ENCODE results near the gene FCHSD1. TPM values are rescaled to one million over a fixed set of nuclear protein-coding genes. Genes with fewer than 3 reads are reported as not detected.
"Not testable (repeated sequence)": the region's sequence is repeated elsewhere in the genome, so short reads cannot be mapped to it uniquely, and the experiment has no call there.

Gene FCHSD1
- total RNA-seq, 6 donors from 2014 or later, result 10.2 to 106 (median 32.7) TPM

GRCh38 chr5:141615991-141616720 lies 35.1 kb downstream of the FCHSD1 start:
- no peaks in the 10 kb centered on the region for H3K9me3 ChIP-seq
- peak overlapping the region in 2 of 4 donors; percentile 1 to 70 for H3K4me3 ChIP-seq
- WGBS, 2 donors, result 54 to 65% methylated on average over 9 of the region's 9 CpGs
- peaks cover 26 to 48% (median 40%) of the 10 kb centered on the region in 4 donors for H3K4me1 ChIP-seq
- peaks cover 0 to 17% (median 4%) of the 10 kb centered on the region in 4 donors for H3K36me3 ChIP-seq
- ATAC-seq (ENCODE audit: low FRiP score in 2 of 2), result no peak
- DNase-seq, result no peak
- no peak for TF ChIP-seq CTCF (IDR thresholded peaks at IDR 0.05)
- TF ChIP-seq EP300 (IDR thresholded peaks at IDR 0.05), result no peak
- TF ChIP-seq POLR2A (IDR thresholded peaks at IDR 0.05), result no peak
- no peaks in the 10 kb centered on the region for H3K27me3 ChIP-seq
- H3K27ac ChIP-seq, result peak overlapping the region in 3 of 4 donors; percentile 97 to 98 (median 97)

DNA sequence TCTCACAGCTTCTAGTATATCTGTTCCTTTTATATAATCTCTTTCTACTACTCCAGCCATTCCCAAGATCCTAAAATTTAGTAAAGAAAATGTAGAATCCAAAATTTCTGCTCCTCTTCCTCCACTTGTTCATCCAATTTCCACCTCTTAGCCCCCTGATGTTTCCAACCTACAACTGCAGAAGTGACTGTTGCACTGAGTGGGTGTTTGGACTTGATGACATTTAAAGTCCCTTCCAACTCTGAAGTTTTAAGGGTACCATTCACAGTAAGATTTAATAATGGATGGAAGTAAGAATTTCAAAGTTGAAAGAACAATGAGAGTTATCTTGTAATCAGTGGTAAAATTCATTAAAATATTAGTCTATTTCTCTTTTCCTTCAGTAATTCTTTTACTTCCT lies 37.9 kb downstream of the FCHSD1 start:
- no peaks in the 10 kb centered on the region for H3K27me3 ChIP-seq
- ATAC-seq (ENCODE audit: low FRiP score in 2 of 2), result no peak
- peaks cover 0 to 2% (median 0%) of the 10 kb centered on the region in 4 donors for H3K36me3 ChIP-seq
- H3K4me3 ChIP-seq, result no peak overlapping the region
- no peaks in the 10 kb centered on the region for H3K9me3 ChIP-seq
- no peak for DNase-seq
- TF ChIP-seq POLR2AphosphoS5 (IDR thresholded peaks at IDR 0.05) (no peak), EP300 (IDR thresholded peaks at IDR 0.05) (no peak), CTCF (IDR thresholded peaks at IDR 0.05) (no peak), POLR2A (IDR thresholded peaks at IDR 0.05) (no peak)
- peaks cover 34 to 67% (median 48%) of the 10 kb centered on the region in 4 donors for H3K4me1 ChIP-seq
- H3K27ac ChIP-seq, result no peak overlapping the region

- Histone ChIP-seq H3K4me3 (no peak overlapping the region), H3K4me1 (peaks cover 29 to 53% (median 38%) of the 10 kb centered on the region in 4 donors), H3K9me3 (no peaks in the 10 kb centered on the region), H3K27ac (no peak overlapping the region), H3K27me3 (no peaks in the 10 kb centered on the region), H3K36me3 (peaks cover 0 to 2% (median 0%) of the 10 kb centered on the region in 4 donors)
- TF ChIP-seq POLR2A (IDR thresholded peaks at IDR 0.05) (no peak), CTCF (IDR thresholded peaks at IDR 0.05) (no peak), POLR2AphosphoS5 (IDR thresholded peaks at IDR 0.05) (no peak), EP300 (IDR thresholded peaks at IDR 0.05) (no peak)
- ATAC-seq (ENCODE audit: low FRiP score in 2 of 2) (no peak), DNase-seq (no peak)
- WGBS, 2 donors, result 65 to 68% methylated on average over 3 of the region's 3 CpGs
Measured at GRCh38 chr5:141611289-141611688, 39.9 kb downstream of the FCHSD1 start.

- H3K27me3 ChIP-seq; DNase-seq; H3K9me3 ChIP-seq; H3K4me3 ChIP-seq; H3K36me3 ChIP-seq; ATAC-seq (ENCODE audit: low FRiP score in 2 of 2): not testable (repeated sequence)
- H3K27ac ChIP-seq, result peak overlapping the region in 1 of 4 donors; percentile 53
- H3K4me1 ChIP-seq, result peaks cover 35 to 57% (median 40%) of the 10 kb centered on the region in 4 donors
- WGBS, 2 donors, result 87 to 95% methylated on average over 7 of the region's 7 CpGs
Measured at GRCh38 chr5:141609921-141610320, 41.3 kb downstream of the FCHSD1 start.

DNA sequence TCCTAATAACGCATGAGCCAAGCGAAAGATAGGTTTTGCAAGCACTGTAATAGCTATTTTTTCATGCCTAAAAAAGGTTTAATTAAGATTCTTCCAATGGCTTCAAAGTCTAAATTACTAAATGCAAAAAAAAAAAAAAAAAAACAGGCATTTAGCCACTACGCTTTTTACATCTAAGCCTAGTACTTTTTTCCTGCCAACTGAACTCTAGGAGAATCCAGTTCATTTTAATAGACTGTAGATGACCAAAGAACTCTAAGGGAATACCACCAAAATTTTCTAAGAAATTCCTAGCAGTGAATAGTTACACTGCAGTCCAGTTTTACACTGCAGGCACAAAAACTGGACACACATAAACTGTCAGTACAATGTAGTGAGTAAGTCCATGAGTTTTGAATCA lies 42.2 kb downstream of the FCHSD1 start:
- peak overlapping the region in 2 of 4 donors; percentile 22 to 53 for H3K27ac ChIP-seq
- WGBS, 2 donors, result 75 to 83% methylated on average over 3 of the region's 3 CpGs
- H3K4me1 ChIP-seq, result peaks cover 43 to 66% (median 47%) of the 10 kb centered on the region in 4 donors
- H3K9me3 ChIP-seq, result no peaks in the 10 kb centered on the region
- no peaks in the 10 kb centered on the region for H3K27me3 ChIP-seq
- ATAC-seq (ENCODE audit: low FRiP score in 2 of 2) (no peak), DNase-seq (no peak)
- H3K4me3 ChIP-seq, result no peak overlapping the region
- peaks cover 0 to 2% (median 0%) of the 10 kb centered on the region in 4 donors for H3K36me3 ChIP-seq
- no peak for TF ChIP-seq POLR2AphosphoS5 (IDR thresholded peaks at IDR 0.05)
- no peak for TF ChIP-seq CTCF (IDR thresholded peaks at IDR 0.05)
- no peak for TF ChIP-seq POLR2A (IDR thresholded peaks at IDR 0.05)
- no peak for TF ChIP-seq EP300 (IDR thresholded peaks at IDR 0.05)

All from upper lobe of left lung (tissue), 6 donors.